NCI-H446 treated with DMSO at 0.1 percent for 48 hours (cell line): Measurements from ENCODE around the gene CGB7.

Experiments used
- DNase-seq: peaks from one replicate; lab custom pipeline; 2025; lab: John Stamatoyannopoulos, UW

CGB7 gene

GRCh38 chr19:49057636-49058234 lies at the start of gene CGB7:
CGB7 (minus strand) TSS chr19:49057749; CDS start chr19:49055375, 2,374 bp downstream.
- no peak for DNase-seq

DNA sequence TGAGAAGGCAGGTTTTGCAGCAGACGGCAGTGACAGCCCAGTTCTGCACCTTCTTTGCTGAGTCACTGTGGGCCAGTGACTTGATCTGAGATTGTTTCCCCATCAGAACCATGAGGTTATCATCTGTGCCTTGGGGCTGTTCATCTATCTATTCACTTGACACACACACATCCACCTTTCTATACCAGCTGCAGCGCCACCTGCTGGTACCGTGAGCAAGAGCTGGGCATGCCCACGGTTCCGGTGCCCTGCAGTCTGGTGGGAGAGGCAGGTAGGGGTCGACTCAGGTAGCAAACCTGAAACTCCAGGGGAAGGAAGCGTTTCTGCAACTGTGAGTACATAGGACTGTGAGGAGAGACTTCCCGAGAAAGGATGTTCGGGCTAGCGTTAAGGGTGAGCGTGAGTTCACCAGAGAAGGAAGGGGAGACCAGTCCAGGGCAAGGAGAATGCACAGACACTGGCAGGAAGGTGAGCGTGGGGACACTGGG lies 49.1 kb upstream of the CGB7 start:
- DNase-seq: no peak

GRCh38 chr19:49104229-49104864 lies 46.8 kb upstream of the CGB7 start:
- no peak for DNase-seq

GRCh38 chr19:49103331-49104085 lies 46.0 kb upstream of the CGB7 start:
- DNase-seq: no peak

GRCh38 chr19:49102303-49102702 lies 44.8 kb upstream of the CGB7 start:
- no peak for DNase-seq

DNA sequence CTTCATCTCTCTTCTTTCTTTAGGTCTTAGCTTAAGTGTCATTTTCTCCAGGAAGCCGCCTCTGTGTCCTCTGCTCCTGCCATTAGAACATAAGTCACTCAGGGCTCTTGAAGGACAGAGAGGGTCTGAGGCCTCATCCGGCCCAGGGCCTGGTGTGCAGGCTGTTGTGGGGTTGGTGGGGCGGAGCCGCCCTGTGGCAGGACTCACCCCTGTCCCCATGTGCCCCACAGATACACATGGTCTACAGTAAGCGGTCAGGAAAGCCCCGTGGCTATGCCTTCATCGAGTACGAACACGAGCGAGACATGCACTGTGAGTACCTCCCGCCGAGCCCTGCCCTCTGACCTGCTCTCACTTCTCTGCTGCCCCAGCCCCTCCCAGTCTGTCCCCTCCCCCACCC lies 43.6 kb upstream of the CGB7 start:
- no peak for DNase-seq

DNA sequence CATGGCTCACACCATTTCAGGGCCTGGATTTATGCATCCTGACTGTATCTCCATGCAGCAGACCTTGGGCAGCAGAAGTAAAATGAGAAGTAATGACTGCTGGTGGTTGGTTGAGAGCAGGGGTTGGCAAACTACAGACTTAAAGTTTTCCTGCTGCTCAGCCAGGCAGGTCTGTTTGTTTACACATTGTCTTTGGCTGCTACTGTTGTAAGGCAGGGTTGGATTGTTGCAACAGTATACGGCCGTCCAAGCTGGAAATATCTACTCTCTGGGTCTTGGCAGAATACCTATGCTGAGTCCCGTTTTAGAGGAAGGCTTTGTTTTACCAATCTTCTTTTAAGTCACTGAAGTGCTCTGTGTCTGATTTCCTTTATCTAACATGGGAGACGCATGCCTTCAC lies 41.2 kb upstream of the CGB7 start:
- DNase-seq: no peak

DNA sequence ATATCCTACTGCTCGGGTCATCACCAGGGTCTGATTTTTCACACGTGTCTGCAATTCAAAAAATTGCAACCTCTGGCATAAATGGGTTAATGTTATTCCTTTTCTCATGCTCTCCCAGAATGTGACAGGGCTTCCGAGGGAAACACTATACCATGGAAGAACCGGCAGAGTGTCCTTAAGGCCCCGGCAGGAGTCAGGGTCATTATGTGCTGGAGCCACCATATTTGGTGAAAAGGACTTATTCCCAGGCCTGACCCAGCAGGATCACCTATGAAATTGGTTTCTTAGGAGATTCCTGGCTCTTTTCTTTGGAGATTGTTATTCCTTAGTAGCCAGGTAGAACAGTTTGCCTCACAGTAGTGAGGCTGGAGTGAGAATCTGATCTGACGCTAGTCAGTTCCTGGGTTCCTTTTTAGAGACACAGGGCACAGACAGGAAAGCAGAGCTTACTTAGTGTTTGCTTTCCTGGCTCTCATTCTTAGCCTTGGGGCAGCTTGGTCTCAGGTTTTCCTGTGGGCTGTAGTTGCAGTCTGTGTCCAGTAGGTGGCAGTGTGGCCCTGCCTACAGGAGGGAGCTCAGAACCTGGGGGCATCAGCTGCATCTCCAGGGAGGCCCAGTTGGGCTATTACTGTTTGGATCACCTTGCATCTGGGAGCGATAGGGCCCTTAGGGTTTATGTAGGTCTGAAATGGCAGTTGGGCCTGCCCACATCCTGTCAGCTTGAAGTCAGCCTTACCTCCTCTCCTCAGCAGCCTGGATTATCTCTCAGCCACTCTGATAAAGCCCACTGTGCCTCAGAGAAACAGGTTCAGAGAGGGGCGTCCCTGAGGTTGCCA lies 40.1 kb upstream of the CGB7 start:
- peak; percentile 42 for DNase-seq

- no peak for DNase-seq
Observed at GRCh38 chr19:49094505-49095482, 37.2 kb upstream of the CGB7 start.

DNA sequence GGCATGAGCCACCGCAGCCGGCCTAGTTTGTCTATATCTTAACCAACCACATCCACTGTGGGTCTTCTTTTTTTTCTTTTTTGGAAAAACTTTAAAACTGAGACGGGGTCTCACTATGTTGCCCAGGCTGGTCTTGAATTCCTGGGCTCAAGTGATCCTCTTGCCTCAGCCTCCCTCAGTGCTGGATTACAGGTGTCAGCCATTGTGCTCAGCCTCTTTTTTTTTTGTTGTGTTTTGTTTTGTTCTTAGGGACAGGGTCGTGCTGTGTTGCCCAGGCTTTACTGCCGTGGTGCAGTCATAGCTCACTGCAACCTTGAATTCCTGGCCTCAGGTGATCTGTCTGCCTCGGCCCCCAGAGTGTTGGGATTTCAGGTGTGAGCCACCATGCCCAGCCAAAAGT lies 35.1 kb upstream of the CGB7 start:
- no peak for DNase-seq

- no peak for DNase-seq
Observed at GRCh38 chr19:49091391-49092038, 34.0 kb upstream of the CGB7 start.

- DNase-seq: no peak
Observed at GRCh38 chr19:49086296-49086695, 28.7 kb upstream of the CGB7 start.

DNA sequence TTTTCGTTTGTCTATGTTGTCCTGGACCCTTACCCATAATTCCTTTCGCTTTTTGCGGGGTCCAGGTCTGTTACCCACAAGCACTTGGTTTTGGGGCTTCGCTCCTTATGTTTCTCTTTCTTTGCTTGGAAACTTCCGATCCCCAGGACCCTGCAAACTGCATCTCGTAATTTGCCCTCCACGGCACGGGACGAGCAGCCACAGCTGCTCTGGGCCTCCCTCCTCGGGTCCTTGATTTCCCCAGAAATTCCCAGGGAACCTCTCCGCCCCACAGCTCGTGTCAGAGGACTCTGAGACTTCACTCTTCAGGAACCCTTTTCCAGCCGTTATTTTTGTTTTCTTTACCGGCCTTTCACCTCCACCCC lies 28.3 kb upstream of the CGB7 start:
- DNase-seq: no peak

DNA sequence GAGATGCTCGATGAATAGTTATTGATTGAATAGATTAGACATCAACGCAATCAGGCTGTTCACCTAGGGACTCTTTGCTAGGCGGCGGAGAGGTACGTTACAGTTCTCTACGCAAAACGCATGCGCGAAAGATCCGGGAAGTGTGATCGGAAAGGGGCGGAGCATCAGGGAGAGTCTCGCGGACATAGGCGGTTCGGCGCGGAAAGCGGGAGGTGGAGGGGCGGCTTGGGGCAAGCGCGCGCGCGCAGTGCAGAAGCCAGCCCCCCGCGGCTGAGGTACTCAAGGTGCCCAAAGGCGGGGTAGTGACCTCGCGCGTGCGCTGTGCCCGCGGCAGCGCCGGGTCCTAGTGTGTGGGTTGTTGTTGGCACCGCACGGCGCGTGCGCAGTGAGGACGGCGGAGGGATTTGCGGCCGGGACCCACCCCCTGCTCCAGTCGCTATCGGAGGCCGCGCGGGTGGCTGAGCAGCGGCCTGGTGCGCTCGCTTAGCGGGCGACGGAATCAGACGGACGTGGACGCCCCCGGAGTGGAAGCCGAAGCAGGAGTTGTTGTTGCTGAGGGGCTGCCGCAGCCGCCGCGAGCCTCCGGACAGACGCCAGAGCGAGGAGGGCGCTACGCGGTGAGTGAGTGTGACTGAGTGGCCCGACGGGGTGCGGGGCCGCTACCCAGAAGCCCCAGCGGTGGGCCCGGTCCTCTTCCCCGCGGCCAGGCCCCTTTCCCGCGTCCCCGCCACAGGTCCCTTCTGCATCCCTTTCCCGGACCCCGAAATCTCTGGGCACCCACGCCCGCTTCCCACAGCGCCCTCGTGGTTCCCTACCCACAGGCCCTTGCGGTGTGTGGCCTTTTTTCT lies 27.7 kb upstream of the CGB7 start, which contains the start of gene SNRNP70:
Gene SNRNP70, plus strand, starts transcription at position 432 of the 848 bp plus-strand sequence. CDS start 964 bp downstream, outside the sequence.
- peak; percentile 99 for DNase-seq

GRCh38 chr19:49084206-49085019 lies 26.9 kb upstream of the CGB7 start:
- no peak for DNase-seq

DNA sequence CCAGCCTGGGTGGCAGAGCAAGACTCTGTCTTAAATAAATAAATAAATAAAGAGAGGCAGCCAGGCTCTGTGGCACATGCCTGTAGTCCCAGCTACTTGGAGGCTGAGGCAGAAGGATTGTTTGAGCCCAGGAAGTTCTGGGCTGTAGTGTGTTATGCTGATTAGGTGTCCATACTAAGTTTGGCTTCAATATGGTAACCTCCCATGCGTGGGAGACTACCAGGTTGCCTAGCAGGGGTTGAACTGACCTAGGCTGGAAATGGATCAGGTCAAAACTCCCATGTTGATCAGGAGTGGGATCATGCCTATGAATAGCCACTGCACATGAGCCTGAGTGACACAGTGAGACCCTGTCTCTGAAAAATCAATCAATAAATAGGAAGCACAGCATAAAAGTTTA lies 23.7 kb upstream of the CGB7 start:
- DNase-seq: no peak

- no peak for DNase-seq
Observed at GRCh38 chr19:49080392-49080791, 22.8 kb upstream of the CGB7 start.

GRCh38 chr19:49074869-49075268 lies 17.3 kb upstream of the CGB7 start:
- peak; percentile 6 for DNase-seq
